Mucosa of descending colon (tissue), 3 donors: Measurements from ENCODE around the gene SIL1. TPM values are rescaled to one million over a fixed set of nuclear protein-coding genes. Genes with fewer than 3 reads are reported as not detected.
A peak's percentile ranks its signal among the peaks of the same experiment; 100 is the strongest.

Experiments
- ATAC-seq: fragments of 200-7000 bp; cut with Tn5 transposase; one replicate; pipeline ENCODE4 v1.9.1; 2020; ENCODE audit warnings: mild to moderate bottlenecking, moderate library complexity
- DNase-seq, 3 donors: peaks; one replicate each; pipeline ENCODE4 v3.0.0-alpha.2; 2020
- H3K36me3 ChIP-seq: fragments of 200-600 bp; one replicate; pipeline ENCODE4 v1.8.0; 2021; ENCODE audit warnings: low read depth, mild to moderate bottlenecking
- H3K4me1 ChIP-seq: fragments of 200-600 bp; one replicate; pipeline ENCODE4 v1.8.0; 2021; ENCODE audit warnings: low read depth, mild to moderate bottlenecking
- H3K4me3 ChIP-seq: fragments of 200-600 bp; one replicate; pipeline ENCODE4 v1.8.0; 2021; ENCODE audit warnings: mild to moderate bottlenecking
- H3K9me3 ChIP-seq: fragments of 200-600 bp; one replicate; pipeline ENCODE4 v1.8.0; 2021; ENCODE audit warnings: mild to moderate bottlenecking
- CTCF ChIP-seq: fragments of 200-600 bp; IDR thresholded peaks from one replicate; pipeline ENCODE4 v1.8.0; 2022; ENCODE audit warnings: antibody characterized with exemption, mild to moderate bottlenecking
- intact Hi-C, 2 donors: fragments of 100-400 bp; cut with DNase I in 1 of 2; cut with micrococcal nuclease in 1 of 2; formaldehyde crosslinking; loops; one replicate each; pipeline versions ENCODE4 v1.11.0 to v1.11.1; 2022; cut with DNase I, micrococcal nuclease
- total RNA-seq, 3 donors: library from RNA; stranded (reverse); fragmentation: NEBNext Ultra II Directional in 2 of 3; extraction: Animal tissue kit (Norgen Biotek cat#: 25700) in 2 of 3; gene quantifications; one replicate each; pipeline versions ENCODE4 v1.2.1 to v1.2.4, GENCODE V29; 2021 to 2023
- donor health status: DM: no; HTN: no; CAD: no; lungs with moderate emphysema.
- donor health status: DM: no; HTN: no; CAD: no.
- donor health status: DM: no; HTN: yes; CAD: no.

The SIL1 gene
- total RNA-seq, 3 donors from 2014 or later: 35.2 to 35.8 (median 35.6) TPM

- intact Hi-C loops: no loop called here
- Histone ChIP-seq H3K4me3 (no peak overlapping the region), H3K36me3 (no peaks in the 10 kb centered on the region), H3K9me3 (no peaks in the 10 kb centered on the region), H3K4me1 (no peaks in the 10 kb centered on the region)
- DNase-seq (peak in 2 of 3 donors; percentile 62 to 74), ATAC-seq (peak; percentile 90)
- no peak for TF ChIP-seq CTCF
Measured at GRCh38 chr5:139141446-139142204, 56.5 kb downstream of the SIL1 start.

DNA sequence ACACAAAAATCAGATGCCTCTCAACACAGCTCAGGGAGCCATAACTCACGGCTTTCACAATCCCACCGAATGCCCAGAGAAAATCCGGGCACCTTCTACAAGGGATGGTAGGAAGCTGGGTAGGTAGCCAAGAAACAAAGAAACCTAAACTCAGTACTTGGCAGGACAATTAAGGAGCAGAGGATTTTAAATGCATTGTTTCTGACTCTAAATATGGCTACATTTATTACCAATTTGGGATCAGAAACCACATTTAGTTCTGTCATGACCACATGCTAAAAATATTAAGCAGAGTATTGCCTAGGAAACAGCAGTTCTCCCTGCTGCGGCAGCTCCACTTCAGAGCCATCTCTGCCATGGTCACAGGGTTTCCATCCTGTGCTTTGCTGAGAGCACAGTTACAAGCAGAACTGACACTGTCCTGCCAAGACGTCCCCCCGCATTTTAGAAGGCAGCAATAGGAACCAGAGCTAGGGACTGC lies 57.5 kb downstream of the SIL1 start:
- H3K4me1 ChIP-seq: no peaks in the 10 kb centered on the region
- H3K9me3 ChIP-seq: no peaks in the 10 kb centered on the region
- H3K36me3 ChIP-seq: no peaks in the 10 kb centered on the region
- H3K4me3 ChIP-seq: no peak overlapping the region
- DNase-seq (no peak), ATAC-seq (no peak)
- intact Hi-C loops: no loop called here
- TF ChIP-seq CTCF: no peak

- H3K4me1 ChIP-seq: no peaks in the 10 kb centered on the region
- DNase-seq (no peak), ATAC-seq (peak; percentile 20)
- intact Hi-C loops: no loop called here
- H3K36me3 ChIP-seq: no peaks in the 10 kb centered on the region
- no peak overlapping the region for H3K4me3 ChIP-seq
- no peaks in the 10 kb centered on the region for H3K9me3 ChIP-seq
- no peak for TF ChIP-seq CTCF
Measured at GRCh38 chr5:139138809-139139208, 59.4 kb downstream of the SIL1 start.

GRCh38 chr5:139138109-139138508 lies 60.1 kb downstream of the SIL1 start:
- Histone ChIP-seq H3K36me3 (no peaks in the 10 kb centered on the region), H3K4me3 (no peak overlapping the region), H3K4me1 (no peaks in the 10 kb centered on the region), H3K9me3 (no peaks in the 10 kb centered on the region)
- no peak for ATAC-seq
- intact Hi-C loops: no loop called here
- no peak for DNase-seq
- no peak for TF ChIP-seq CTCF

DNA sequence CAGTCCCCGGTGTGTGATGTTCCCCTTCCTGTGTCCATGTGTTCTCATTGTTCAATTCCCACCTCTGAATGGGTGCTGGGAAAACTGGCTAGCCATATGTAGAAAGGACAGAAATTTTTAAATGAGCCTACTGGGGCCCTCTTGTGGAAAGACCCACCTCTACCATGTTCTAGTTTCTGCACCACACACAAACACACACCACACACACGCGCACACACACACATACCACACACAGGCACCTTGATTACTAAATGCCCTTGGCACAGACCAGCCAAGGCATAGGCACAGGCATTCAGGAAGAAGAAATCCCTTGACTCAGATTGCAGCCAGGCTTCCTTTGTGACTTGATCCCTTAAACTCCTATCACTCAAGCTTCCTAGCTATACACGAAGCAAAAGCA lies 60.5 kb downstream of the SIL1 start:
- DNase-seq (peak in 1 of 3 donors; percentile 17), ATAC-seq (peak; percentile 45)
- TF ChIP-seq CTCF: no peak

More for the DNA sequence above, 60.5 kb downstream of the SIL1 start:
- intact Hi-C loops: no loop called here
- Histone ChIP-seq H3K9me3 (no peaks in the 10 kb centered on the region), H3K4me1 (no peaks in the 10 kb centered on the region), H3K36me3 (no peaks in the 10 kb centered on the region), H3K4me3 (no peak overlapping the region)
